Peyer's patch (tissue), 4 donors: ENCODE data around the gene WWOX. TPM values are rescaled to one million over a fixed set of nuclear protein-coding genes. Genes with fewer than 3 reads are reported as not detected.

Source experiments
- DNase-seq, 3 donors: peaks; one replicate each; pipeline ENCODE4 v3.0.0-alpha.2; 2017 to 2019
- H3K27ac ChIP-seq, 4 donors: fragments of 200-600 bp; sonication (generic); one replicate each; pipeline ENCODE4 v1.5.1; 2016 to 2019
- H3K27me3 ChIP-seq, 2 donors: fragments of 200-600 bp; sonication (generic); one replicate each; pipeline ENCODE4 v1.5.1; 2019
- H3K36me3 ChIP-seq, 3 donors: fragments of 200-600 bp; sonication (generic); one replicate each; pipeline ENCODE4 v1.5.1; 2016 to 2019
- H3K4me1 ChIP-seq, 4 donors: fragments of 200-600 bp; sonication (generic); one replicate each; pipeline ENCODE4 v1.5.1; 2016 to 2019
- H3K4me3 ChIP-seq, 4 donors: fragments of 200-600 bp; sonication (generic); 1 replicate in 3 of 4; 2 replicates in 1 of 4; pipeline ENCODE4 v1.5.1; 2016 to 2019; ENCODE audit warnings: mild to moderate bottlenecking in 1 of 4
- H3K9me3 ChIP-seq, 4 donors: fragments of 200-600 bp; sonication (generic); one replicate each; pipeline ENCODE4 v1.5.1; 2016 to 2019; ENCODE audit warnings: mild to moderate bottlenecking in 1 of 4
- CTCF ChIP-seq, 6 experiments: fragments of 450-650 bp in 4 of 6; fragments of 200-600 bp in 2 of 6; sonication (generic) in 1 of 6; IDR thresholded peaks; one replicate each; pipeline ENCODE4 v1.5.1; 2017 to 2019; ENCODE audit warnings: antibody characterized with exemption in 6 of 6, mild to moderate bottlenecking in 3 of 6, moderate library complexity in 1 of 6
- POLR2A ChIP-seq, 2 donors: fragments of 450-650 bp; IDR thresholded peaks; one replicate each; pipeline ENCODE4 v1.5.1; 2017; ENCODE audit warnings: antibody characterized with exemption in 2 of 2, mild to moderate bottlenecking in 2 of 2, moderate library complexity in 2 of 2
- total RNA-seq, 4 donors: library from RNA; depleted of rRNA; stranded (reverse); fragments of >200 nt; gene quantifications; one replicate each; pipeline ENCODE4 v1.1.0, GENCODE V29; 2016

WWOX gene
- total RNA-seq, 4 donors from 2014 or later: 17.3 to 197 (median 57.5) TPM

- H3K4me3 ChIP-seq: peak overlapping the region in 1 of 4 donors; percentile 40
- TF ChIP-seq POLR2A (IDR thresholded peaks at IDR 0.05) (no peak), CTCF (IDR thresholded peaks at IDR 0.05) (no peak)
- peak overlapping the region in 3 of 4 donors; percentile 15 to 67 (median 55) for H3K27ac ChIP-seq
Observed at GRCh38 chr16:79163691-79164387, 1064.4 kb downstream of the WWOX start.

GRCh38 chr16:79164388-79164995 is 1065.0 kb downstream of the WWOX start:
- Histone ChIP-seq H3K27ac (peak overlapping the region in 3 of 4 donors; percentile 15 to 67 (median 44)), H3K27me3 (no peaks in the 10 kb centered on the region), H3K4me1 (peaks cover 0 to 7% (median 0%) of the 10 kb centered on the region in 4 donors), H3K9me3 (no peaks in the 10 kb centered on the region), H3K36me3 (no peaks in the 10 kb centered on the region), H3K4me3 (peak overlapping the region in 1 of 4 donors; percentile 40)
- TF ChIP-seq CTCF (IDR thresholded peaks at IDR 0.05): no peak
- no peak for TF ChIP-seq POLR2A (IDR thresholded peaks at IDR 0.05)
- DNase-seq: no peak

More at GRCh38 chr16:79163691-79164387, 1064.4 kb downstream of the WWOX start:
- Histone ChIP-seq H3K27me3 (no peaks in the 10 kb centered on the region), H3K9me3 (no peaks in the 10 kb centered on the region), H3K4me1 (peaks cover 0 to 4% (median 0%) of the 10 kb centered on the region in 4 donors), H3K36me3 (no peaks in the 10 kb centered on the region)
- DNase-seq: peak; percentile 18 to 58 (median 50)

- H3K9me3 ChIP-seq: no peaks in the 10 kb centered on the region
- no peak overlapping the region for H3K4me3 ChIP-seq
- H3K36me3 ChIP-seq: no peaks in the 10 kb centered on the region
- TF ChIP-seq CTCF (IDR thresholded peaks at IDR 0.05) (no peak), POLR2A (IDR thresholded peaks at IDR 0.05) (no peak)
- no peaks in the 10 kb centered on the region for H3K27me3 ChIP-seq
- peaks cover 0 to 8% (median 0%) of the 10 kb centered on the region in 4 donors for H3K4me1 ChIP-seq
- no peak overlapping the region for H3K27ac ChIP-seq
- no peak for DNase-seq
Observed at GRCh38 chr16:79165079-79165478, 1065.6 kb downstream of the WWOX start.

- peak overlapping the region in 1 of 4 donors; percentile 7 for H3K27ac ChIP-seq
- TF ChIP-seq CTCF (IDR thresholded peaks at IDR 0.05) (no peak), POLR2A (IDR thresholded peaks at IDR 0.05) (no peak)
Observed at GRCh38 chr16:79165506-79165905, 1066.1 kb downstream of the WWOX start.

GRCh38 chr16:79167893-79168292 is 1068.4 kb downstream of the WWOX start:
- DNase-seq: no peak
- no peak overlapping the region for H3K27ac ChIP-seq
- no peaks in the 10 kb centered on the region for H3K9me3 ChIP-seq
- H3K36me3 ChIP-seq: no peaks in the 10 kb centered on the region
- H3K27me3 ChIP-seq: no peaks in the 10 kb centered on the region
- no peak for TF ChIP-seq POLR2A (IDR thresholded peaks at IDR 0.05)
- no peak for TF ChIP-seq CTCF (IDR thresholded peaks at IDR 0.05)
- H3K4me1 ChIP-seq: peaks cover 0 to 11% (median 0%) of the 10 kb centered on the region in 4 donors
- H3K4me3 ChIP-seq: no peak overlapping the region

More at GRCh38 chr16:79165506-79165905, 1066.1 kb downstream of the WWOX start:
- no peak for DNase-seq
- Histone ChIP-seq H3K4me1 (peaks cover 0 to 8% (median 0%) of the 10 kb centered on the region in 4 donors), H3K36me3 (no peaks in the 10 kb centered on the region), H3K27me3 (no peaks in the 10 kb centered on the region), H3K9me3 (no peaks in the 10 kb centered on the region), H3K4me3 (no peak overlapping the region)
